Stimulated activated CD8-positive, alpha-beta memory T cell treated with anti-CD3 and anti-CD28 coated beads, Interleukin-15, amount 100 ng/mL, for 1 hour (primary cell): ENCODE measurements around the gene MARCKSL1.

Experiments used
- DNase-seq: peaks from one replicate; pipeline ENCODE4 v3.0.0-alpha.2; 2020; ENCODE audit warnings: low read depth

Gene MARCKSL1

DNA sequence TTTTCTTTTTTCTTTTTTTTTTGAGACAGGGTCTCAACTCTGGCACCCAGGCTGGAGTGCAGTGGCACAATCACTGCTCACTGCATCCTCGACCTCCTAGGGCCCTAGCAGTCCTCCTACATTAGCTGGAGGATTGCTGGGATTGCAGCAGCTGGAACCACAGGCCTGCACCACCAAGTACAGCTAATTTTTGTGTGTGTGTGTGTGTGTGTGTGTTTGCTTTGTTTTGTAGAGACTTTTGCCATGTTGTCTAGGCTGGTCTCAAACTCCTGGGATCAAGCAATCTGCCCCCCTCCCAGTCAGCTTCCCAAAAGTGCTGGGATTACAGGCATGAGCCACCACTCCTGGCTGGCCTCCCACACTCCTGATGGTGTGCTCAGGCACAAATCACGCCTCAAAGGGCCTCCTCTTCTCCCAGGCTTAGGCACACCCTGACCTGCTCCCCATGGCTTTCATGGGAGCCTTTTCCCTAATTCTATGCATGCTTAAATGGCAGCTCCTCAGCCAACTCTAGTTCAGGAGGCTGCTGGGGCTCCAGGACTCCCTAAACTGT is 16.9 kb upstream of the MARCKSL1 start:
- DNase-seq: no peak

DNA sequence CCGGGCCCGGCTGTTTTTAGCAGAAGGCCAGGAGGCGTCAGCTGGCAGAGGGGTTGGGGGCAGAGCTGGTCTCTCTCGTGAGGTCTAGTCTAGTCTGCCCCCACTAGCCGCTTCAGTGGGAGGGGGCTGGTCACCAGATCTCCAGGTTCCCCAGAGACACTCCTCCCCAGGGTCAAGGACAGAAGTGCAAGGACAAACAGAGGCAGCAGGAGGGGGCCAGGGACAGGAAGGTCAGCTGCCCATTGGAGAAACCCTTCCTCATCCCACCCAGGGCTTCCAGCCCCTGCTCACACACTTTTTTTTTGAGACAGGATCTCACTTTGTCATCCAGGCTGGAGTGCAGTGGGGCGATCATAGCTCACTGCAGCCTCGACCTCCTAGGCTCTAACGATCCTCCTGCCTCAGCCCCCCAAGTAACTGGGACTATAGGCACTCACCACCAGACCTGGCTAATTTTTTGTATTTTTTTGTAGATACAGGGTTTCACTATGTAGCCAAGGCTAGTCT is 16.3 kb upstream of the MARCKSL1 start:
- no peak for DNase-seq

DNA sequence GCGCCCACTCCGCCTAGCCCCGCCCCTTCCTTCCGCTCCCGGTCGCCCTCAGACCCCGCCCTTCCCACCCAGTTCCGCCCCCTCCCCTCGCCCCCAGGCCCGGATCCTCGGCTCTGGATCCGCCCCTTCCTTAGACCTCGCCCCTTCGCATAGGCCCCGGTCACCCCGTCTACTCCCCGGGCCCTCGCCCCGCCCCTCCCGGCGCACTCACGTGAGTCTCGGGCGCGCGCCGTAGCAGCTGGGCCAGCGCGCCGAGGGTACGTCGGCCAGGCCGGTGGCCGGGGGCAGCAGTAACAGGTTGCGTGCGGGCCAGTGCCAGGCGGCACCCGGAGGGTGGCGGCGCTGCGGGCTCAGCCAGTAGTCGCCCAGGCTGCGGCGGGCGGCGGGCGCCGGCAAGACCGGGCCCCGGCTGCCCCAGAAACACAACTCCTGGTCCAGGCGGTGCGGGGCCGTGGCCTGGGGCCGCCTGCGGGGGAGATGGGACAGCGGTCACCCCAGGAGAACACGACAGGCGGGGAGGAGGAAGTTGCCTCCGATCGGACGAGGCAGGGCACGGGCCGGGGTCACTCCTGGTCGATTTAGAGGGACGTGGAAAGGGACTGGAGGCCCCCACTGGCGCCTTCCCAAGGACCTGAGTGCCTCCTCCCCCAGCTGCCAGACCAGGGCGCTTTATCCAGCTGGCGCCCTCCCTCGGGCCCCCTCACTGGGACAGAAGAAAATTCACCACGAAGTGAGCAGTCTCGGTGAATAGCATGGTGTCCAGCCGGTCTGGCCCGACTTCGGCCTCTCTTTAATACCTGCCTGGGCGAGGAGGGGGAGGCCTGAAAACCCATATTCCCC is 15.6 kb upstream of the MARCKSL1 start:
- DNase-seq: peak; percentile 83

DNA sequence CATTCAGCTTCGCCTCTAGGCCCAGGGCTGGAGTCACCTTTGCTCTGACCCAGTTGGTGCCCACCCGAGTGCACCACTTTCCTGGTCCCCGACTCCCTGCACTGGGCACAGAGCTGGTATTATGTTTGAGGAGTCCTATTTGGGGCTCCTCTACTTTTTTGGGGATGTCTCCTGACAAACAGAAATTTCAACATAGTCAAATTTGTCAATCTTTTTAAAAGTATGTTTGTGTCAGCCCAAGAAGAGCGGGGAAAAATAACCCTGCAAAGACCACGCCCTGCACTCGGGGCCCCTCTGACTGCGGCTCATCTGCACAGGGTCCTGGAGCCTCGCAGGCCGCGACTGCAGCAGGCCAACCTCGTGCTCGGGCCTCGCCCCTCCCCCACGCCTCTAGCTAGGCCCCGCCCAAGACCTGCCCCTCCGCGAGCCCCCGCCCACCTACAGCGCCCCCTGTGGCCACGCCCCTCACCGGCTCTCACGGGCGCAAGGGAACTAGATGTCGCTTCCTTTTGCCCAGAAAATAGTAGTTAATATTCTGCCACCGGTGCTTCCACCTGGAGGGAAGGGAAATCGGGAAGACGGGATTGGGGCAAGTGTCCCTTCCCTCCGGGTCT is 14.9 kb upstream of the MARCKSL1 start:
- peak; percentile 60 for DNase-seq

DNA sequence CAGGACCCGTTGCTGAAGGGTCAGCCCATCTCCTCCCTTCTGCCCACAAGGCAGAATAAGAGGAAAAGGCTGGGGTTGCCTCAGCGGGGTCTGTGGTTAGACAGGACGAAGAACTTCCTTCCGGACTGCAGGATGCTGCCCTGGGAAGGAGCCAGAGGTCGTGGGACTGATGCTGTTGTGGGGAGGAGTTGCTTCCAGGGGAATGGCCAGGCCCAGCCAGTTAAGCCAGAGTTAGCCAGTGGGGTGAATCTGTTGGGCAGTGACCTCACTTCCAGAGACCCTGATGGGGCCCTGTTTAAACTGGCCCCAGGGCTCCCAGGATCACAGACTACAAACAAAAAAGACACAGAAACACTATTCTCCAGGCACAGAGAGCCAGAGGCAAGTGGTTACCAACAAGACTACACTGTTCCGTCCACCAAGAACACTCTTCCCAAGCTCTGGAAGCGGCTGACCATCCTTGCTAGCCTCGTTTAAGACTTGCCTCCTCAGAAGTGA is 13.2 kb upstream of the MARCKSL1 start:
- DNase-seq: no peak

DNA sequence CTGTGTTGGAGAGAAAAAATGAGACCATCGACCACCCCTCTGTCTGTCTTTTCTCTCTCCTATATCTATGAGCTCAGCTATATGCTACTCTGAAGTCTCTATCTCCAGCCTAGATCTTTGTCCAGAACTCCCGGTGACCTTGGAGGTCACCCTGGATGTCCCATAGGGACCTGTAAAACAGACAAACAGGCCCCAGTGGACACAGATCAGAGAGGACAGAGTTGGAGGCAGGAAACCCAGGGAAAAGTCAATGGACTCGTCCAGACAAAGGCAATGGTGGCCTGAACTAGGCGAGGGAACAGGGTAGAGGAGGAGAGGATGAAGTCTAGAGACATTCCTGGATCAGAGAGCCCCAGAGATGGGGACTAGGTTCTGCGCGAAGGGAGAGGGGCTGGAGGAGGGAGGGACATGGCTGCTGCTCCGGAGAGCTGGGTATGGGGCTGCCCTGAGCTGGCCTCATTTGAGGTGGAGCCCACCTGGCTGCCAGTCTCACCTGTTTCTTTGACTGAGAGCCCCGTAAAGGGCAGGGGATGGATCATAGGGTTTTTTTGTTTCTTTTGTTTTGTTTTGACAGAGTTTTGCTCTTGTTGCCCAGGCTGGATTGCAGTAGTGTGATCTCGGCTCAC is 10.6 kb upstream of the MARCKSL1 start:
- no peak for DNase-seq

DNA sequence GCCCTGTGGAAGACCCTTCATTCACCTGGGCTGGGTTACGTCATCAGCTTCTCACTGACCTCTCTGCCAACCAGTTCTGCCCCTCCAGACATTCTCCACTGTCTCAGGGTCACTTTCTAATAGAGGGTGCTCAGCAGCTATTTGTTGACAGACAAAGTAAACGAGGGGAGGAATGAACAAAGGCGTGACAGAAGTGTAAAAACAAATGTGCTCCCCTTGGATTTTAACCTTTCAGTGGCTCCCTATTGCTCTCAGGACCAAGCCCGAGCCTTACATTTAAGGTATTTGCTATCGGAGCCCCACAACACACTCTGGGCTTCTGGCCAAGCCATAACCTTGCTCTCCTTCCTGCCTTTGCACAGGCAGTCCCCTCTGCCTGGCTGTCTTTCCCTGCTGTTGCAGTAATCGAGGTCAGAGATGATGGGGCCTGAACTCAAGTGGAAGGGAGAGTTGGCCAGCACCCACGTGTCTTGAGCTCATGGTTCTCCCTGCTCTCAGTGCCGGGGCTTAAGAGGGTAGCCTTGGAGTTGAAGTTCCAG is 9.3 kb upstream of the MARCKSL1 start:
- no peak for DNase-seq

DNA sequence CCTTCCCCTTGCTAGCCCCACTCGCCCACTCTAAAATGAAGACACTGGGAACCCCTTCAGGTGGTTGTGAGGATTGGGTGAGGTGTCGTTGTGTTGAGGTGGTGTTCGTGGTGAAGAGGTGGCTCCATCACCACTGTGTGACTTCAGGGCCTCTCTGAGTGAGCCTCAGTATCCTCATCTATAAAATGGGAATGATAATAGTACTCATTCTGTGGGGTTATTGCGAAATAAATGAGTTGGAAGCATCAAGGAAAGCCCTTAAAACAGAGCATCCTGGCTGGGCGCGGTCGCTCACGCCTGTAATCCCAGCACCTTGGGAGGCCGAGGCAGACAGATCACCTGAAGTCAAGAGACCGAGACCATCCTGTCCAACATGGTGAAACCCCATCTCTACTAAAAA is 6.7 kb upstream of the MARCKSL1 start:
- DNase-seq: no peak

DNA sequence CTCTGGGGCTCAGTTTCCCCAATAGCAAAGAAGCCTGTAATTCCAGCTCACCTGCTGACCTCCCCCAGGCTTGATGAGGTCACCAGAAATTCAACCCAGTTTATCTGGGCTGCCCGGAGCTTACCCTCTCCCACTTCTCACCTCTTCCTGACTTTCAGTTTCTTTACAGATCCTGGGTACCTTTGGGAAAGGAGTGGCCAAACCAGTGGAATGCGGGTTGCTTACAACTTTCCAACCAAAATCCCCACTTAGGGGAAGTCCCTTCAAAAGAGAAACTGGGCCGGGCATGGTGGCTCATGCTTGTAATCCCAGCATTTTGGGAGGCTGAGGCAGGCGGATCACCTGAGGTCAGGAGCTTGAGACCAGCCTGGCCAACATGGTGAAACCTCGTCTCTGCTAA is 5.9 kb upstream of the MARCKSL1 start:
- no peak for DNase-seq

DNA sequence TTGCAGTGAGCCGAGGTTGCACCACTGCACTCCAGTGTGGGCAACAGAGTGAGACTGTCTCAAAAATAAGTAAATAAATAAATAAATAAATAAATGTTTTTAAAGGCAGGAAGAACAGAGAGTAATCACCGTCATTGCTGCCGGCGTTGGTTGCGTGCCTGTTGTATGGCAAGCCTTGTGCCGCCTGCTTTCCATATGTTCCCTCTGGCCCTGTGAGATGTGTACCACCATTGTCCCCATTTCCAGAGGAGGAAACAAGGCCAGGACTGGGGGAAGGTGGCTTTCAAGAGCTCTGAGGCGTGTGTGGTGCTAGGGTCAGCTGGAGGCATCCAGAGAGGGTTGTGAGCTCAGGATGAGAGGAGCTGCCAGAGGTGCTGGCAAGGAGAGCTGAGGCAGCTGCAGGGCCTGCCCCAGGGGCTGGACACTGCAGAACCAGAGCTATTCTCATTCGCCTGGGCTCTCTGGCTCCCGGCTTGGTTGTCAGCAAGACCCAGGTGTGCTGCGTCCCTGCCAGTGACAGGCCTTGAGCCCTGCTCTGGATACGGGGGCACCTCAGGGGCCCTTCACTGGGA is 5.2 kb upstream of the MARCKSL1 start:
- DNase-seq: no peak

DNA sequence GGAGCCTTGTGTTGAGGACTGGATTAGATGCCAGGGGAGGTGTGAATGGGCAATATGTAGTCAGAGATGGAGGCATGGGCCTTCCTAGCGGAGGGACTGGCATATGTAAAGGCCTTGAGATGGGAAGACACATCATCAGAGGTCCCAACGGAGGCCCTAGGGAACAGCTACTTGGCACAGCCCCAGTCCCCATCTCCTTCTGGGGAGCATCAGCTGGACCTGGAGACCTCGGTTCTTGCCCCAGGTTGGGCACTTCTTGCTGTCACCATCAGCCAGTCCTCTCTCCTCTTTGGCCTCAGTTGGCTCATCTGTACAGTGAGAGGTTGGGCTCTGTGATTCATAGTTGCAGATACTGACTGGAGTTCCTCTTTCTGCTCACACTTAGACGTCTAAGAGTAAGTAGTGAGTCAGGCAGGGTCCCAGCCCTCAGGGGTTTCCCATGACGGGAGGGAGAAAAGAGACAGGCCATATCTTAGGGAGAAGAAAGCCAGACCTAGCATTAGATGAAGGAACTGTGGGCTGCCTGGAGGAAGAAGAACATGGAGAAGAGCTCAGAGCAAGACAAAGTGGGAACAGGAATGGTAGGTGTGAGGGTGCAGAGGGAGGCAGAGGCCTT is 3.4 kb upstream of the MARCKSL1 start:
- DNase-seq: no peak

DNA sequence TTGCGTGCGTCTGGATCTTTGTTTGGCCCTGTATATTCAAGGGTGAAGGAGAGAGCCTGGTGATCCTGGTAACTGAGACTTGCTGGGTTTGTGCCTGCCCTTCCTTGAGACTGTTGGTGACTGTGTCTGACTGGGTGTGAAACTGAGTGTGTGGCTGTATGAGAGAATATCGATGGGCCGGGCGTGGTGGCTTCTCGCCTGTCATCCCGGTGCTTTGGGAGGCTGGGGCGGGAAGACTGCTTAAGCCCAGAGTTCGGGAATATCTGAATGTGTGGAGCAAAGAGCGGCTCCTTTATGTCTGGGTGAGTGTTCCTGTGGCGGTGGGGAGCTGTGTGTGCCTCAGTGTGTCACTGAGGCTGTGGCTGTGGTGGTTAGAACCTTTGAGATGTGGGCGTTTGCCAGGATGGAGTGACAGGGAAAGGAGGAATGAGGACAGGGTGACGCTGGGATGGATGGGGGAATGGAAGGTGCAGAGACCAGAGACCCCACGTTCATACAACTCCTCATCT is 2.7 kb upstream of the MARCKSL1 start:
- no peak for DNase-seq

DNA sequence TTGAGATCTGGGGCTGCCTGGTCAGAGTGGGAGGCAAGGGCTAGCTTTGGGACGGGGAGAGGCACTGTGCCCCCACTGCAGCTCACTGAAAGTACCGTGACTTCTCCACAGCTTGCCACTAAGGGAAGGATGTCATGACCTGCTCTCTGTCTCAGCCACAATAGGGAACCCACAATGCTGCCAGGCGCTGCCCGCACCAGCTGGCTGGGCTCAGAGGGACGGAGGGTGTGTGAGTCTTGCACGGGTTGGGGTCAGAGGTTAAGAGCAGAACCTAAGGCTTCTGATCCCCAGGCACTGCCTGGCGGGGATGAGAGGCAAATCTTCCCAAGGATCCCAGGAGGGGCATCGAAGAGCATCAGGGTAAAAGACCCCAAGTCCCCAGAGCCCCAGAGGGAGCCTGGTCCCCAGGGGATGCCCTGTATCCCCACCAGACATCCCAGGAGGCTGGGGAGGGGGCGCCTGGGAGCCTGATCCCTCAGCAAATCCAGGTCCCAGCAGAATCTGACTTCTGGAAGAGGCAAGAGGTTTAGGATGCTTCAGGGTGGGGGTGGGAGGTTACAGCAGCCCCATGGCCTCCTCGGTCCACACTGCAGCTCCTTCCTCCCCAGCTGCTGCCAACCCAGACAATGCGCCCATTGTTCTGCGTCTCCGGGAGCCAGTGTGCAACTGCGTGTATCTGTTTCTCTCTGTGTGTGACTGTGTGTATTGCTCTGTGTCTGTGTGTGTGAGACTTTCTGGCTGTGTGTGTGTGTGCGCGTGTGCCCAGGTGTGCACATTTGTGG is 2.0 kb upstream of the MARCKSL1 start:
- DNase-seq: no peak

DNA sequence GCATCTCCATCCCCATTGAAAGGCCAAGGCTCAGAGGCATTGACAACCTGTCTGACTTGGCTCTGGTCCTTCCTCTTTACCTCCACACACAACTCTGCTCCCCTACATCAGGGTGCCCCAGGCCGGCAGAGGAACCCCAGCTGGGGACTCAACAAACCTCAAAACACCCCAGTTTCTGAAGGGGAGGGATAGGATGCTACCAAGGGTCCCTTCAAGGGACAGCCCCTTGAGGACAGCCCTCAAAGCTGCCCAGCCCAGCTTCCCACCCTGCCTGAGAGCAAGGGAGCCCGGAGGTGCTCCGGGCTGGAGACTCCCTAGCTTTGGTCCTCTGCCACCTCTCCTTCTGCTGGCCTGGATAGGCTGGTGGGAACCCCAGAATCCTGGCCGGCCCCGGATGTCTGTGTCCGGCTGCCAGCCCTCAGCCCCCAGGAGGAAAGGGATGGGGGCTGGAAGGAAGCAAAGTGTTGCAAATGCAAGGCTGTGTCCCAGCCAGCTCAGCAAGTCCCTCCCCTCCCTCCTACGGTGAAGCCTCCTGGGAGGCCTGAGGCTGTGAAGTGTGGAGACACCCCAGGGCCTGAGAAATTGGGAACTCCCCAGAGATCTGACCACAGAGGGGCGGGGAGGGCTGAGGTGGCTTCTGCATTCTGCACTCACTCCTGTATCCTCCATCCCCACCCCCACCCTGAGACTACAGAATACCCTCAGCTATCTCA is 1.1 kb upstream of the MARCKSL1 start:
- no peak for DNase-seq

DNA sequence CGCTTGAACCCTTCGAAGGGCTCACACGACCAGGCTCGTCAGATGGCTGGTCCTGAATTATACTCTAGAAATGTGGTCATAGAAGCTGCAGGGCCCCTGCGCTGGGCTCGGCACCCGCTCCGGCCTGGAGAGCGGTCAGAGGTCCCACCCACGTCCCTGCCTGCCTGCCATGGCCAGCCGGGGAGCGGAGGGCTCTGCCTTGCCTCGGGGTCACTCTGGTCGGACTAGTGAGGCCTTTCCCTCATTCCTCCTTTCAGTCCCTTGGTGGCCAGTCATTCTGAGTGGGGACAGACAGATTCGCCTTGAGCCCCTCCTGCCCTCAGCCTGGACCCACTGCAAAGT is 529 bp upstream of the MARCKSL1 start:
- no peak for DNase-seq

DNA sequence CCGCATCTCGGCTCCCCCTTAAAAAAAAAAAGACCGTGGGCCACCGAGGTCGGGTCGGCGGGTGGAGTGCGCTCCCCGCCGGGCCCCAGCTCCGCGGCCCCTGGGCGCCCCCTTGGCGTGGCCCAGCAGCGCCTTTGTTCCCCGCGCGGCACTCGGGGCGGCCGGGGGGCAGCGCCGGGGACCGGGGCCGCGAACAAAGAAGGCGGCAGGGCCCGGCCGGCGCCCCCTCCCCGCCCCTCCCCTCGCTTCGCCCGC is 571 bp downstream of the MARCKSL1 start:
- DNase-seq: no peak

DNA sequence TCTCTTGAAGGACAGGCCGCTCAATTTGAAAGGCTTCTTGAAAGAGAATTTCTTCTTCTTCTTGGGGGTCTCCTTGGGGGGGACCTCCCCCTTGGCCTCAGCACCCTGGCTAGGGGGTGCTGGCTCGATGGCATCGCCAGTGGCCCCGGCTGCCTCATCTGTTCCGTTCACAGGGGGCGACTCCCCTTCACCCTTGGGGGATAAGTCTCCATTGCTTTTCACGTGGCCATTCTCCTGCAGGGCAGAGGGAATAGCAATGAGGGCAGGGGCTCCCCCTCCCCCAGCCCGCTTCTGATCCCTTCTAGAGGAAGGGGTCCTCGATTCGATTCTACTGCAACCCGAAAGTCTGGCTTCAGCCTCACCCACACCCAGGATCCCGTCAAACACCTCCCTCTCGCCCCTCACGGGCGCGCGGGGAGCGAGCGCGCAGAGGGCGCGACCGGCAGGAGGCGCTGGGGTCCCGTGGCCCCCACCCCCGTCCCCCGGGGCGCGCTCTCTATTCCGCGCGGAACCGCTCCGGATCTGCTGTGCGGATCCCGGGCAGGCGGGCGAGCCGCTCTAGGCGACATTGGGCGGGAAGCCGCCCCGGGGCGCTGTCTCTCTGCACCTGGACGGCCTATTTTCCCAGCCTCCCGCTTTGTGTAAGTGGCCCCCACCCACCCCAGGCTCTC is 1.0 kb downstream of the MARCKSL1 start:
- peak; percentile 34 for DNase-seq

DNA sequence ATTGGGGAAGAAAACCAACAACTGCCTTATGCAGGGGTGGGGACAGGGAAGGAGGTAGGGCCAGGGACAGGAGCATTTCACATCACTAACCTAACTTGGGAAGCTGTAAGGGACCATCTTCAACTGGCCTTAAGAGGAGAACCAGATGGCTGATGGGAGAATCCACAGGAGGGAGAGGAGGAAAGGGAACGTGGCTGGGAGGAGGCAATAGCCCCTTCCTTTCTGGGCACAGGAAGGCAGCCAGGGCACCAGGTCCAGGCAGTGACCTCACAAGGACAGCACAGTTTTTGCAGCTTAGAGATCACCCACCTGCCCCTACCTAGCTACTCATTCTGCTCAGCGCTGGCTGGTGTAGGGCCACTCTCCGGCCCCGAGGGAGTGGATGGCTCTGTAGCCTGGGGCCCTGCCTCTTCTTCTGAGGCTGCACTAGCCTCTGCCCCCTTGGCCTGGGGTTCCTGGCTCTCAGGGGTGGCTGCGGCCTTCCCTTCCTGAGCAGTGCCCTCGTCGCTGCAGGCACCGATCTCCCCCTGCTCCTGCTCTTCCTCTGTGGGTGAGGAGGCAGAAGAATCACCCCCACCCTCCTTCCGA is 1.7 kb downstream of the MARCKSL1 start:
- DNase-seq: no peak

DNA sequence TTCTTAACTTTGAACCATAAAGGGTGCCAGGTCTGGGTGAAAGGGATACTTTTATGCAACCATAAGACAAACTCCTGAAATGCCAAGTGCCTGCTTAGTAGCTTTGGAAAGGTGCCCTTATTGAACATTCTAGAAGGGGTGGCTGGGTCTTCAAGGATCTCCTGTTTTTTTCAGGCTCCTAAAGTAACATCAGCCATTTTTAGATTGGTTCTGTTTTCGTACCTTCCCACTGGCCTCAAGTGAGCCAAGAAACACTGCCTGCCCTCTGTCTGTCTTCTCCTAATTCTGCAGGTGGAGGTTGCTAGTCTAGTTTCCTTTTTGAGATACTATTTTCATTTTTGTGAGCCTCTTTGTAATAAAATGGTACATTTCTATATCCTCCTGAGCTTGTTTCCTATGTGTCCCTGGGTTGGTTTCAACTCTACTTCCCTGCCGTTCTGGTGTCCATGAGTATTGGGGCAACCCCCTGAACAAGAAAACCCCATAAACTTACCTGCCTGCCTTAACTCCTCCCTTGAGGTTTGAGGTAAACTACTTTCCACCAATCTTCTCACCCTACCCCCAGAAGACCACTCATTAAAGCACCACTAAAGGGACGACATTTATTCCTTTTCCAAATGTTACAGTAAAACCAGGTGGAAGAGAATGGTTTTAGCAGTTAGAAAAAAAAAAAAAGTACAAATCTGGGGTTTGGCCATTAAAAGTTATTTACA is 2.6 kb downstream of the MARCKSL1 start:
- DNase-seq: no peak
